Activated B cell treated with CpG ODN at 0.5 μM for 24 hours (primary cell): ENCODE results near the gene SCN4B. TPM values are rescaled to one million over a fixed set of nuclear protein-coding genes. Genes with fewer than 3 reads are reported as not detected.

Experiments used
- ATAC-seq: fragments of 200-7000 bp; cut with Tn5 transposase; one replicate; pipeline ENCODE4 v1.10.0; 2021; ENCODE audit warnings: low read depth, mild to moderate bottlenecking, moderate library complexity
- CTCF ChIA-PET: fragments of 350-600 bp; sonication (Branson Sonifier 250); formaldehyde crosslinking; loops from one replicate; lab custom pipeline; 2021; ENCODE audit warnings: antibody characterized with exemption; lab: Charles Lee
- POLR2A ChIA-PET: fragments of 350-600 bp; sonication (Branson Sonifier 250); formaldehyde crosslinking; loops from one replicate; lab custom pipeline; 2021; ENCODE audit warnings: antibody characterized with exemption; lab: Charles Lee
- DNase-seq: peaks from one replicate; pipeline ENCODE4 v3.0.0; 2022
- H3K27ac Mint-ChIP-seq: one replicate; pipeline ENCODE4 v1.8.0; 2020; ENCODE audit warnings: mixed read lengths
- H3K27me3 Mint-ChIP-seq: one replicate; pipeline ENCODE4 v1.8.0; 2021; ENCODE audit warnings: mixed read lengths
- H3K36me3 Mint-ChIP-seq: one replicate; pipeline ENCODE4 v1.8.0; 2021; ENCODE audit warnings: low read depth, mixed read lengths
- H3K4me1 Mint-ChIP-seq: one replicate; pipeline ENCODE4 v1.8.0; 2021; ENCODE audit warnings: mixed read lengths
- H3K4me3 Mint-ChIP-seq: one replicate; pipeline ENCODE4 v1.8.0; 2020; ENCODE audit warnings: mild to moderate bottlenecking, mixed read lengths
- H3K9me3 Mint-ChIP-seq: one replicate; pipeline ENCODE4 v1.8.0; 2020; ENCODE audit warnings: mixed read lengths
- intact Hi-C: fragments of 100-400 bp; cut with micrococcal nuclease; formaldehyde crosslinking; loops from one replicate; pipeline ENCODE4 v1.15.1; 2024
- total RNA-seq: library from RNA; stranded (reverse); gene quantifications from 2 replicates; pipeline ENCODE4 v1.2.3, GENCODE V29; 2022
- TF ChIP-seq, protein P1 (sequence below): fragments of 200-600 bp; IDR thresholded peaks from one replicate; pipeline ENCODE4 v1.8.0; 2022; ENCODE audit warnings: antibody characterized with exemption, mild to moderate bottlenecking

SCN4B gene
- total RNA-seq, 1 donor from 2014 or later: not detected

DNA sequence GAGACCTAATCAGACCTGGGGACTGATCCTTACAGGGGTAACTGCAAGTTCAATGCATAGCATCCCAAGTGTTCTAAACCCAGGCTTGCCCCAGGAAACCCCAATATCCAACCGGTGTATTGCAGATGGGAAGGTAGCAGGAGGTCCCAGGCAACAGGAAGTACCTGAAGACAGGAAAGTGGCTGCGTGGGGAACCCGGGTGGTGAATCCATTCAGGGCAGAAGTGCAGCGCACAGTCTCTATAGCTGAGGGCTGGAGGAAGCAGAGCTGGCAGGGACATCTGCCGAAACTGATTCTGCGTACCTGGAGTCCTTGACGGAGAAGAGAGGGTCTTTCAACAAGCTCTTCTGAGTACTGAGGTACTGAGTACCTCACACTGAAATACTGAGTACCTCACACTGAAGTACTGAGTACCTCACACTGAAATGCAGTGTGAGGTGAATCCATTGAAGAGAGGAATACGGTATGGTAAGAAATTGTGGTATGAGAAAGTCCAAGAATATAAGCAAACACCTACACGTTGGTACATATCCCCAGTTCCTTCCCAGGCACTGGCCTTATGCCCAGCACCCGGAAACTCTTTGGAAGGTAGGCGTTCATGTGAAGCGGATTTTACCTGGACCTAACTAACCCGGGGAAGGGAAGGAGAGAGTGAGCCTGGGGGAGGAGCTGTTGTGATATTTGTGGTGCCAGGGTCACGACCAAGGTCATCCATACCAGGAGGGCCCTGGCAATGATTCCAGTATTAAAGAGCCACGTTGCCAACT is 20.1 kb downstream of the SCN4B start:
- DNase-seq (no peak), ATAC-seq (no peak)
- CTCF ChIA-PET: no interaction called here
- intact Hi-C loops: no loop called here
- Mint-ChIP-seq H3K4me1 (no peaks in the 10 kb centered on the region), H3K36me3 (no peaks in the 10 kb centered on the region), H3K4me3 (no peak overlapping the region), H3K27ac (no peak overlapping the region), H3K9me3 (no peaks in the 10 kb centered on the region), H3K27me3 (peaks cover 22% of the 10 kb centered on the region)
- TF ChIP-seq, protein P1, sequence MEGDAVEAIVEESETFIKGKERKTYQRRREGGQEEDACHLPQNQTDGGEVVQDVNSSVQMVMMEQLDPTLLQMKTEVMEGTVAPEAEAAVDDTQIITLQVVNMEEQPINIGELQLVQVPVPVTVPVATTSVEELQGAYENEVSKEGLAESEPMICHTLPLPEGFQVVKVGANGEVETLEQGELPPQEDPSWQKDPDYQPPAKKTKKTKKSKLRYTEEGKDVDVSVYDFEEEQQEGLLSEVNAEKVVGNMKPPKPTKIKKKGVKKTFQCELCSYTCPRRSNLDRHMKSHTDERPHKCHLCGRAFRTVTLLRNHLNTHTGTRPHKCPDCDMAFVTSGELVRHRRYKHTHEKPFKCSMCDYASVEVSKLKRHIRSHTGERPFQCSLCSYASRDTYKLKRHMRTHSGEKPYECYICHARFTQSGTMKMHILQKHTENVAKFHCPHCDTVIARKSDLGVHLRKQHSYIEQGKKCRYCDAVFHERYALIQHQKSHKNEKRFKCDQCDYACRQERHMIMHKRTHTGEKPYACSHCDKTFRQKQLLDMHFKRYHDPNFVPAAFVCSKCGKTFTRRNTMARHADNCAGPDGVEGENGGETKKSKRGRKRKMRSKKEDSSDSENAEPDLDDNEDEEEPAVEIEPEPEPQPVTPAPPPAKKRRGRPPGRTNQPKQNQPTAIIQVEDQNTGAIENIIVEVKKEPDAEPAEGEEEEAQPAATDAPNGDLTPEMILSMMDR: no peak
- POLR2A ChIA-PET: no interaction called here

DNA sequence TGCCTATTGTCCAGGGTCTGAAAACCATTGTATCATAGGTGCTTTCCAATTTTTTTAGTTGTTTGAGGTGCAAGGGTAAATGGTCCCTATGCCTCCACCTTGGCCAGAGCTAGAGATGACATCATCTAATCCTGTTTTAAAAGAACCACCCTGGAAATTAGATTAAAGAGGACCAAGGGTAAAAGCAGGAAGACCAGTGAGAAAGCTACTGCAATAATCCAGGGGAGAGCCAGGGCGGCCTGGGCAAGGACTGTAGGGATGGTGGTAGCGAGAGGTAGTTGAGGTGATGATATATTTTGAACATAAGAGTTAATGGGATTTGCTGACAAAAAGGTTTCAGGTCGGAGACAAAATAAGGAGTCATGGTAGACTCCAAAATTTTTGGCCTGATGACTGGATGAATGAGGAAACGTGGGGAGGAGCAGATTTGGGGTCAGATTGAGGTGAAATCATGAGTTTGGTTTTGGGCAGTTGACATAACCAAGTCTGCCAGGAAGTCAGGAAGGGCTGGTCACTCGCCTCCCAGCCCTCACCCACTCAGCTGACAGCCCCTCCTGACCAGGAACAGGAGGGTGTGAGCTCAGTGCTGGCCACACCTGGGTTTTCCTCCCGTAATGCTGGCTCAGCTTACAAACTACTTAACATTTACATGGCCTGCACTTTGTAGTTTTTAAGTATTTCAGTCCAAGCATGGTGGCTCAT is 23.0 kb downstream of the SCN4B start:
- no peak for ATAC-seq
- Mint-ChIP-seq H3K4me3 (no peak overlapping the region), H3K36me3 (no peaks in the 10 kb centered on the region), H3K4me1 (no peaks in the 10 kb centered on the region), H3K27me3 (peaks cover 17% of the 10 kb centered on the region), H3K9me3 (no peaks in the 10 kb centered on the region), H3K27ac (no peak overlapping the region)
- ChIA-PET POLR2A (interaction anchor here (0.6 kb wide), 1 partner anchor 539 kb away, joined by 3 read pairs; no protein-coding TSS in a partner anchor), CTCF (no interaction called here)
- intact Hi-C loops: no loop called here
- no peak for DNase-seq
- TF ChIP-seq, protein P1: no peak

DNA sequence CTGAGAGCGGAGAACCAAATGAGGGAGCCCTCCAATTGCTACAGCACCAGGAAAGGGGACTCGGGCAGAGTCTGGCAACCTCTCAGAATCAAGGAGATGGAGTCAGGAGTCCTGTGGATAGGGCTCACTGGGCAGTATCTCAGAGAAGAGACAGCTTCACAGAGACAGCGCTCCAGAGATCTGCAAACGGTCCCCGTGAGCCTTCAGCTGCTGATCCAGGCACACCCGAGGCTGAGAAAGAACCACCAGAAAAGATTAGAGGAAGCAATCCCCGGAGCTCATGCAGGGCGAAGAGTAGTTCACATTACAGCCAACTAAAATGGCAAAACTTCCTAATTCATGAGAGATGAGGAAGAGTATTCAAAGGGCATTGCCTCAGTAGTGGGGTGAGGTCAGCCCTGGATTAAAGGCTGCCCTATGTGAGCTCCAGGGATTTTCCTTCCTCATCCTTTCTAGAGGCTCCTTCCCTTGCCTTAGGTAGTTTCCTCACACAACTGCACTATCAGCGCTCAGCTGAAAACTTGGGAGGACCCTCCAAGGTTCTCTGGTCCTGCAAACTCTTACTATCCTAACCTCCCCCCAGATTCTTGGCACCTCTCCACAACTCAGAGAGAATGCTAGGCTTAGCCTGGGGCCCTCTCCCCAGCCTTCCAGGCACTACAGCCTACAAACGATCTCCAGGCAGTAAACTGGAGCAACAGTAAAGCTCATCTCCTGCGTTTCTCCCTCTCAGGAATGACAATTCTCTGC is 23.7 kb downstream of the SCN4B start:
- ChIA-PET POLR2A (interaction anchor here (0.6 kb wide), 1 partner anchor 539 kb away, joined by 3 read pairs; no protein-coding TSS in a partner anchor), CTCF (no interaction called here)
- Mint-ChIP-seq H3K9me3 (no peaks in the 10 kb centered on the region), H3K36me3 (no peaks in the 10 kb centered on the region), H3K4me1 (no peaks in the 10 kb centered on the region), H3K27ac (no peak overlapping the region), H3K27me3 (peaks cover 14% of the 10 kb centered on the region), H3K4me3 (no peak overlapping the region)
- TF ChIP-seq, protein P1: no peak
- intact Hi-C loops: no loop called here
- ATAC-seq (no peak), DNase-seq (no peak)

DNA sequence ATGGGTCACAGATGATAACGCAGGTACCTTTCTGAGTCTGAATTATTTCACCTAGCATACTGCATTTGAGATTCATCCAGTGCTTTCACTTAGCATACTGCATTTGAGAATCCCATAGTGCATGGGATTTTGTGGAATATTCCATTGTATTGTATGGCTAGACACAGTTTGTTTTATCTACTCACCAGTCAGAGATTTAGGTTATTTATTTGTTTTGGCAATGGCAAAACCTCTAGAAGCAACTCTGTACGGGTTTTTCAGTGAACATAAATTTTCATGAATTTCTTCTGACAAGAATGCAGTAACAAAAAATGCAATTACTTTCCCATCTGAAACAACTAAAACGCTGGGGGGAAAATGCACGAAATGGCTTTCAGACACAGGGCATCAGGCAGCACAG is 24.3 kb downstream of the SCN4B start:
- TF ChIP-seq, protein P1: no peak
- Mint-ChIP-seq H3K4me1 (no peaks in the 10 kb centered on the region), H3K9me3 (no peaks in the 10 kb centered on the region), H3K27me3 (peaks cover 12% of the 10 kb centered on the region), H3K36me3 (no peaks in the 10 kb centered on the region), H3K4me3 (no peak overlapping the region), H3K27ac (no peak overlapping the region)
- ATAC-seq (no peak), DNase-seq (no peak)
- intact Hi-C loops: no loop called here
- CTCF ChIA-PET: no interaction called here
- POLR2A ChIA-PET: no interaction called here
